Ishikawa (cell line): ENCODE measurements around the gene CARS1.

Experiments
- CEBPB ChIP-seq: IDR thresholded peaks from 2 replicates; pipeline ENCODE4 v1.6.1; 2012
- CREB1 ChIP-seq: IDR thresholded peaks from 2 replicates; pipeline ENCODE4 v1.6.1; 2012; ENCODE audit warnings: low read depth
- EGR1 ChIP-seq: IDR thresholded peaks from 2 replicates; pipeline ENCODE4 v1.6.1; 2012
- EP300 ChIP-seq: IDR thresholded peaks from 2 replicates; pipeline ENCODE4 v1.6.1; 2012; ENCODE audit warnings: borderline replicate concordance
- FOXM1 ChIP-seq: IDR thresholded peaks from 2 replicates; pipeline ENCODE4 v1.6.1; 2012; ENCODE audit warnings: low read depth, borderline replicate concordance
- NFIC ChIP-seq: IDR thresholded peaks from 2 replicates; pipeline ENCODE4 v1.6.1; 2012
- RAD21 ChIP-seq: IDR thresholded peaks from 2 replicates; pipeline ENCODE4 v1.6.1; 2012; ENCODE audit warnings: low read depth
- TAF1 ChIP-seq: IDR thresholded peaks from 2 replicates; pipeline ENCODE4 v1.6.1; 2012; ENCODE audit warnings: low read depth, mild to moderate bottlenecking
- TCF12 ChIP-seq: IDR thresholded peaks from 2 replicates; pipeline ENCODE4 v1.6.1; 2012; ENCODE audit warnings: low read depth
- TEAD4 ChIP-seq: IDR thresholded peaks from 2 replicates; pipeline ENCODE4 v1.6.1; 2012
- YY1 ChIP-seq: IDR thresholded peaks from 2 replicates; pipeline ENCODE4 v1.6.1; 2012; ENCODE audit warnings: low read depth
- ZBTB7A ChIP-seq: IDR thresholded peaks from 2 replicates; pipeline ENCODE4 v1.6.1; 2012; ENCODE audit warnings: low read depth
- TF ChIP-seq, protein P1 (sequence below): IDR thresholded peaks from 2 replicates; pipeline ENCODE4 v1.6.1; 2012
- TF ChIP-seq, protein P2 (sequence below): IDR thresholded peaks from 2 replicates; pipeline ENCODE4 v1.6.1; 2012; ENCODE audit warnings: low read depth, mild to moderate bottlenecking
- TF ChIP-seq, protein P3 (sequence below): IDR thresholded peaks from 2 replicates; pipeline ENCODE4 v1.6.1; 2012

The CARS1 gene

DNA sequence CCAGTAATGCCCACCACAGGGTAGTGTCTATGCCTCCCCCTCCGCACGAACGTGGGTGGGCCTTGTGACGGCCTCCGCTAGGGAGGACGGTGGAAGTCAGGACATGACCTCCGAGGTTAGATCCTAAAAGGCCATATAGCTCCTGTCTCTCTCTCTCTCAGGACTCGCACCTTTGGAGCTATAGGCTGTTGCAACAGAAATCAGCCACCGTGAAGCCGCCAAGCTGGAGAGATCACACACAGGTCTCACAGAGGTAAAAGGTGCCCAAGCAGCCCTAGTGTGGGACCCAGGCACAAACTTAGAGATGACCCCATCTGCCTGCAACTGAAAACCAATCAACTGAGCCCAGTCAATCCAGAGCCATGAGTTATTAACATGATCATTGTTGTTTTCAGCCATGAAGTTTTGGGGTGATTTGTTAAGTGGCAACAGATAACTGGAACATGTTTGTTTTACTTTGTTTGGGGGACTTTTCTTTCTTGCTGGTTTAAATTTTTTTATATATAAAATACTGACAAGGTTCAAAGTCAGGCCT lies 57.7 kb downstream of the CARS1 start:
- TF ChIP-seq CEBPB, result 0 out of 2 replicates have a peak, but pooled peaks have one; percentile 55
- TF ChIP-seq CREB1, result no peak

DNA sequence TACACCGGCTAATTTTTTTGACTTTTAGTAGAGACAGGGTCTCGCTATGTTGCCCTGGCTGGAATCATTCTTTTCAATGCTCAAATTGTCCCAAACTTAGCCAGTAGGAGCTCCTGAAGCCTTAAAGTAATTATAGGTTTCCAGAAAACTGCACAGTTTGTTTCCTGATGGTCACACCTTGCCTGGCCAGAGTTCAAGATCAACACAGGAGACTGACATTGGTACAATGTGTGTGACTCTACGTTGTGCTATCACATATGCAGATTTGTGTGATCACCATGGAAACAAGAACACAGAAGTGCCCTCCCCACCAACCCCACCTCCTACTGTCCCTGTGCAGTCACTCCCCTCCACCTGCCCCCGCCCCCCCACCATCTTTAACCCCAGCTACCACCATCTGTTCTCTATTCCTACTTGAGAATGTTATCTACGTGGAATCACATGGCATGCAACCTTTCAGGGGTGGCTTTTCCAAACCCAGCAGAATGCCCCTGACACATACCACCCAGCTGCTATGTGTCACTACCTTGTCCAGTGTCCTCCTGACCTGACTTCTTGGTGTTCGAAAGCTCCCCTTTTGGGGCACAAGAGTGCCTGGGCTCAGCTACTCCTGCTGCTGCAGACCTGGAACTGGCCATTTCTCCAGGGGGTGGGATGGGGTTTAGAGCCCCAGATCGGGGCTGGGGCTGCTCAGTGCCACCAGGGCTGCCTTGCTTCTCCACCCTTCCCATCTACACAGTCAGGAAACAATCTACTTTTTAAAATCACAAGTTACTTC lies 59.0 kb downstream of the CARS1 start:
- no peak for TF ChIP-seq ZBTB7A
- peak; percentile 54; the same call in 1 of the 2 replicates for TF ChIP-seq NFIC
- peak; percentile 28; the same call in 1 of the 2 replicates for TF ChIP-seq EP300

DNA sequence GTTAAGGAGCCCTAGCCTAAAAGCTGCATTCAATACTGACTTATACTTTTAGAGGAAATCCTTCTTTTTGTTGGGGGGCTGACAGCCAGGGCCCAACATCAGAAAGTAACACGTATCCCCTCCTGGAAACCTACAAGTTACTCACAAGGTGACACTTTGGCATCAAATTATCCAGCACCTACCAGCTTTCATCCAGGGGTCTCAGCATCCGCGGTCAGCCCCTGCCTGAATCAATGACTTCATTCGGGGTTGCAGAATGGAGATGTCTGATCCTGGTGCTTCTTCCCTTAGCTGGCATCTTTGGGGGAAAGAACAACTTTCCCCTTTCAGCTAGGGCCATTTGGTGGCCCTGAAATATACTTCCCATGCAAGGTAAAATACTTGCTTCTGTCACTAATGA lies 59.8 kb downstream of the CARS1 start:
- TF ChIP-seq ZBTB7A, result no peak
- TF ChIP-seq CREB1, result no peak
- no peak for TF ChIP-seq TAF1
- TF ChIP-seq, protein P1, sequence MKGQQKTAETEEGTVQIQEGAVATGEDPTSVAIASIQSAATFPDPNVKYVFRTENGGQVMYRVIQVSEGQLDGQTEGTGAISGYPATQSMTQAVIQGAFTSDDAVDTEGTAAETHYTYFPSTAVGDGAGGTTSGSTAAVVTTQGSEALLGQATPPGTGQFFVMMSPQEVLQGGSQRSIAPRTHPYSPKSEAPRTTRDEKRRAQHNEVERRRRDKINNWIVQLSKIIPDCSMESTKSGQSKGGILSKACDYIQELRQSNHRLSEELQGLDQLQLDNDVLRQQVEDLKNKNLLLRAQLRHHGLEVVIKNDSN, result no peak
- no peak for TF ChIP-seq CEBPB

DNA sequence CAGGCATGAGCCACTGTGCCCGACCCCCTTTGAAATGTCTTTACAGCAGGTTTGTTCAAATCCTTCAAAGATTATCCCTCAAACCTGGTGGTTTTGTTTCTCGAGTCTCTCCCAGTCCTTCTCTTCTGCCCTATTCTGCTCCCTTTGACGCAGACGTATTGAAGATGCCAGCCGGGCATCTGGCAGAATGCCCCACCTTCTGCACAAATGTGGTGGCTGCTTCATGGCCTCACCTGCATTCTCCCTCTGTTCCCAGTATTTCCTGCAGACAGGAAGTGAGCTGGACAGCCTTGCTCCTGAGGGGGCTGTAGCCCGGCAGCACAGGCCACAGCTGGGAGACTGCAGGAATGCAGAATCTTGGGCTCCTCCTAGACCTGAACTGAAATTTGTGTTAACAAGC lies 60.2 kb downstream of the CARS1 start:
- TF ChIP-seq NFIC (0 out of 2 replicates have a peak, but pooled peaks have one; percentile 9), TEAD4 (peak; percentile 47; the same call in 1 of the 2 replicates), CEBPB (no peak), CREB1 (no peak)

DNA sequence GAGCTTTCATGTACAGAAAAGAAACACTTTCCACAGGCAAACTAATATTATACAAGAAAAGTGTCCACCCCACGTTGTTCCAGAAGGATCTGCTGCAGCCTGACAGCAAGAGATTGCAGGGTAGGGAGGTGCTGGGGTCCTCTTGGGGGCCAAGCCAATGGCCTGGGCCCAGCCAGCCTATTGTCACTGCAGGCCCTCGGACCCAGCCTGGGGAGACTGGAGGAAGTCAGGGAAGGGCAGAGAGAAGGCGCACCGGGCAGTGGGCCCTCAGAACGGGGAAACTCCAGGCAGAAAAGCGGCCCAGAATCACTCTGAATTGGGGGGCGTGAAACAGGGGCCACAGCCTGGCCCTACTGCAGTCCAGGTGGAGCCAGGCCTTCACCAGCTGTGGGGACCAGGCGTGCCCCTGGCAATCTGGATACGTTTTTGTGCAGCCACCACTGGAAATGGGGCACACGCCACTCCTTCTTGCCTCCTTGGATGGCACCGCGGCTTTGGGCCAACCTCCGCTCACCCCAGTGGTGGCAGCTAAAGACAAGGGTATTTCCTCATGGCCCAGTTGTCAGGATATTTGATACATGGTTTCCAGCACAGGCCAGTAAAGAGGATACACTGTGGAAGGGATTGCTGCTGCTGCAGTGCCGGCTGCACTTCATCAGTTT lies 61.2 kb downstream of the CARS1 start:
- TF ChIP-seq YY1, result no peak
- TF ChIP-seq, protein P2, sequence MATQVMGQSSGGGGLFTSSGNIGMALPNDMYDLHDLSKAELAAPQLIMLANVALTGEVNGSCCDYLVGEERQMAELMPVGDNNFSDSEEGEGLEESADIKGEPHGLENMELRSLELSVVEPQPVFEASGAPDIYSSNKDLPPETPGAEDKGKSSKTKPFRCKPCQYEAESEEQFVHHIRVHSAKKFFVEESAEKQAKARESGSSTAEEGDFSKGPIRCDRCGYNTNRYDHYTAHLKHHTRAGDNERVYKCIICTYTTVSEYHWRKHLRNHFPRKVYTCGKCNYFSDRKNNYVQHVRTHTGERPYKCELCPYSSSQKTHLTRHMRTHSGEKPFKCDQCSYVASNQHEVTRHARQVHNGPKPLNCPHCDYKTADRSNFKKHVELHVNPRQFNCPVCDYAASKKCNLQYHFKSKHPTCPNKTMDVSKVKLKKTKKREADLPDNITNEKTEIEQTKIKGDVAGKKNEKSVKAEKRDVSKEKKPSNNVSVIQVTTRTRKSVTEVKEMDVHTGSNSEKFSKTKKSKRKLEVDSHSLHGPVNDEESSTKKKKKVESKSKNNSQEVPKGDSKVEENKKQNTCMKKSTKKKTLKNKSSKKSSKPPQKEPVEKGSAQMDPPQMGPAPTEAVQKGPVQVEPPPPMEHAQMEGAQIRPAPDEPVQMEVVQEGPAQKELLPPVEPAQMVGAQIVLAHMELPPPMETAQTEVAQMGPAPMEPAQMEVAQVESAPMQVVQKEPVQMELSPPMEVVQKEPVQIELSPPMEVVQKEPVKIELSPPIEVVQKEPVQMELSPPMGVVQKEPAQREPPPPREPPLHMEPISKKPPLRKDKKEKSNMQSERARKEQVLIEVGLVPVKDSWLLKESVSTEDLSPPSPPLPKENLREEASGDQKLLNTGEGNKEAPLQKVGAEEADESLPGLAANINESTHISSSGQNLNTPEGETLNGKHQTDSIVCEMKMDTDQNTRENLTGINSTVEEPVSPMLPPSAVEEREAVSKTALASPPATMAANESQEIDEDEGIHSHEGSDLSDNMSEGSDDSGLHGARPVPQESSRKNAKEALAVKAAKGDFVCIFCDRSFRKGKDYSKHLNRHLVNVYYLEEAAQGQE, result no peak
- no peak for TF ChIP-seq TAF1
- TF ChIP-seq FOXM1, result no peak
- TF ChIP-seq NFIC, result no peak
- no peak for TF ChIP-seq TEAD4
- TF ChIP-seq TCF12, result no peak
- no peak for TF ChIP-seq EGR1
- TF ChIP-seq ZBTB7A, result no peak
- no peak for TF ChIP-seq CREB1
- TF ChIP-seq, protein P1, result no peak
- TF ChIP-seq RAD21, result no peak
- TF ChIP-seq CEBPB, result no peak
- no peak for TF ChIP-seq EP300
- TF ChIP-seq, protein P3, sequence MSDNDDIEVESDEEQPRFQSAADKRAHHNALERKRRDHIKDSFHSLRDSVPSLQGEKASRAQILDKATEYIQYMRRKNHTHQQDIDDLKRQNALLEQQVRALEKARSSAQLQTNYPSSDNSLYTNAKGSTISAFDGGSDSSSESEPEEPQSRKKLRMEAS, result no peak

DNA sequence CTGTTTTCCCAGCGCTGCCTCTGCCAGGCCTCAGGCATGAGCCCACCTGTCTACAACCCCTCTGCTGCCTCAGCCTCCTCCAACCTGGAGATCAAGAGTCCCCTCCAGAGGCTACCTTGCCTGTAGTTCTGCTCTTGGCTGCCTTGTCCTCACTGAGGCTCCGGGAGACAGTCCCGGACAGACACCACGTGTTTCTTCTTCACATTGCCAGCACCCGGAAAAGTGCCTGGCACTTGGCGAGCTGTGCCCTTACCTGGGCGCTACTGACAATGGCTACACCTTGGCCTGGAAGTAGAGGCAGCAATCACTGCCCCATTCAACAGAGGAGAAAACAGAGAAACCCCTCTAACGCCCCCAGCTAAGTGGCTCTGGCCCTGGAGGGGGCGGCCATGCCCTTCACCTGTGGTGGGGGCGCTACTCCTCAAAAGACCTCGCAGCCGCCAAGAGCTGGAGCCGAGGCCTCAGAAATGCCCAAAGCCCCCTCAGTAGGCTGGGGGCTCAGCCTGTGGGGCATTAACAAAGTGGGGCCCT lies 62.1 kb downstream of the CARS1 start:
- no peak for TF ChIP-seq YY1
- no peak for TF ChIP-seq CREB1
- TF ChIP-seq, protein P2, result no peak
- TF ChIP-seq RAD21, result no peak
- TF ChIP-seq, protein P1, result no peak
- TF ChIP-seq FOXM1, result no peak
- TF ChIP-seq TAF1, result no peak
